IMR-90 (cell line): ENCODE measurements around the gene IL34.

Experiments used
- BHLHE40 ChIP-seq: fragments of 150-350 bp; IDR thresholded peaks from 2 replicates; pipeline ENCODE4 v1.6.1; 2016; ENCODE audit warnings: mild to moderate bottlenecking, low read depth, low read length
- CEBPB ChIP-seq: IDR thresholded peaks from 2 replicates; pipeline ENCODE4 v1.6.1; 2012; ENCODE audit warnings: low read depth, low read length, improper control_type of control experiment
- CHD1 ChIP-seq: IDR thresholded peaks from 2 replicates; pipeline ENCODE4 v1.6.1; 2012; ENCODE audit warnings: low read depth, low read length, improper control_type of control experiment
- MXI1 ChIP-seq: IDR thresholded peaks from 2 replicates; pipeline ENCODE4 v1.6.1; 2012; ENCODE audit warnings: low read depth, mild to moderate bottlenecking, low read length, moderate library complexity, borderline replicate concordance
- NFE2L2 ChIP-seq: fragments of 150-350 bp; IDR thresholded peaks from 2 replicates; pipeline ENCODE4 v1.6.1; 2016; ENCODE audit warnings: low read depth, mild to moderate bottlenecking, low read length
- POLR2A ChIP-seq: IDR thresholded peaks from 2 replicates; pipeline ENCODE4 v1.6.1; 2012; ENCODE audit warnings: mild to moderate bottlenecking, low read depth, low read length
- RAD21 ChIP-seq: IDR thresholded peaks from 2 replicates; pipeline ENCODE4 v1.6.1; 2012; ENCODE audit warnings: low read length, improper control_type of control experiment
- RCOR1 ChIP-seq: IDR thresholded peaks from 2 replicates; pipeline ENCODE4 v1.6.1; 2012; ENCODE audit warnings: mild to moderate bottlenecking, low read length, improper control_type of control experiment; ENCODE audit not compliant: insufficient replicate concordance
- SMC3 ChIP-seq: fragments of 150-350 bp; IDR thresholded peaks from 2 replicates; pipeline ENCODE4 v1.6.1; 2016; ENCODE audit warnings: low read depth, mild to moderate bottlenecking, antibody characterized with exemption, low read length, moderate library complexity
- TF ChIP-seq, protein P1 (sequence below): conservative IDR thresholded peaks from 2 replicates; pipeline ENCODE4 v1.5.1; 2012; ENCODE audit warnings: mild to moderate bottlenecking, low read depth, low read length, improper control_type of control experiment
- TF ChIP-seq, protein P2 (sequence below): fragments of 150-350 bp; IDR thresholded peaks from 2 replicates; pipeline ENCODE4 v1.6.1; 2017; ENCODE audit warnings: mild to moderate bottlenecking, antibody characterized with exemption, low read length, low read depth
- TF ChIP-seq, protein P3 (sequence below): fragments of 150-350 bp; IDR thresholded peaks from 2 replicates; pipeline ENCODE4 v1.6.1; 2016; ENCODE audit warnings: low read depth, mild to moderate bottlenecking, low read length, moderate library complexity, borderline replicate concordance

DNA sequence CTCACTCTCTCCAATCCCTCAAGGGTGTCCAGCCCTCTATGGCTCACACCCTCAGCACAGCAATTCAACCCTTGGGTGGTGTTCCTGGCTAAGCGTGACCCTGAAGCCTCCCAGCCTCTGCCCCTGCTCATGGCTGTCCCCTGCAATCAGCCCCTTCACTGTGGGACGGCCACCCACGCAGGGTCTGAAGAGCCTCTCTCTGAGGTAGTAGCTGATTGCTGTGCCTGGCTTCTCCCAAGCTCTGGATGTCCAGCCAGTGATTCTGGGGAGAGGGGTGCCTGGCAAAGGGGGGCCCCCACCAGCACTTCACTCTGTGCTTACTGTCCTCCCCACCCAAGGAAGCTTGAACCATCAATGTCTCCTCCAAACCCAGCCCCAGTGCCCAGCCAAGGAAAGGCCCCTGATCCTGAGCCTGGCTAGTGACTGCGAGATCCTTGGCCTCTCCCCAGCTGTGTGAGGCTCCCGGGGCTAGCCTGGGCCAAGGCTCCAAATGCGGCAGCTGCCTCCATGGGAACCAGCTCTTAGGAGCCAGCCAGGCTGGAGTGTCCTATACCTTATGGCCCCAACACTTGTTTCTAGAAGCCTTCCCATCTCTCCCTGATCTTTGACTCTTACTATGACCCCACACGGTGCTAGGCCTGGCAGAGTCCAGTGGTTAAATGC, 29.6 kb downstream of the IL34 start:
- TF ChIP-seq, protein P1, sequence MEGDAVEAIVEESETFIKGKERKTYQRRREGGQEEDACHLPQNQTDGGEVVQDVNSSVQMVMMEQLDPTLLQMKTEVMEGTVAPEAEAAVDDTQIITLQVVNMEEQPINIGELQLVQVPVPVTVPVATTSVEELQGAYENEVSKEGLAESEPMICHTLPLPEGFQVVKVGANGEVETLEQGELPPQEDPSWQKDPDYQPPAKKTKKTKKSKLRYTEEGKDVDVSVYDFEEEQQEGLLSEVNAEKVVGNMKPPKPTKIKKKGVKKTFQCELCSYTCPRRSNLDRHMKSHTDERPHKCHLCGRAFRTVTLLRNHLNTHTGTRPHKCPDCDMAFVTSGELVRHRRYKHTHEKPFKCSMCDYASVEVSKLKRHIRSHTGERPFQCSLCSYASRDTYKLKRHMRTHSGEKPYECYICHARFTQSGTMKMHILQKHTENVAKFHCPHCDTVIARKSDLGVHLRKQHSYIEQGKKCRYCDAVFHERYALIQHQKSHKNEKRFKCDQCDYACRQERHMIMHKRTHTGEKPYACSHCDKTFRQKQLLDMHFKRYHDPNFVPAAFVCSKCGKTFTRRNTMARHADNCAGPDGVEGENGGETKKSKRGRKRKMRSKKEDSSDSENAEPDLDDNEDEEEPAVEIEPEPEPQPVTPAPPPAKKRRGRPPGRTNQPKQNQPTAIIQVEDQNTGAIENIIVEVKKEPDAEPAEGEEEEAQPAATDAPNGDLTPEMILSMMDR, result no peak
- no peak for TF ChIP-seq POLR2A
- no peak for TF ChIP-seq RCOR1
- no peak for TF ChIP-seq RAD21
- TF ChIP-seq, protein P2, sequence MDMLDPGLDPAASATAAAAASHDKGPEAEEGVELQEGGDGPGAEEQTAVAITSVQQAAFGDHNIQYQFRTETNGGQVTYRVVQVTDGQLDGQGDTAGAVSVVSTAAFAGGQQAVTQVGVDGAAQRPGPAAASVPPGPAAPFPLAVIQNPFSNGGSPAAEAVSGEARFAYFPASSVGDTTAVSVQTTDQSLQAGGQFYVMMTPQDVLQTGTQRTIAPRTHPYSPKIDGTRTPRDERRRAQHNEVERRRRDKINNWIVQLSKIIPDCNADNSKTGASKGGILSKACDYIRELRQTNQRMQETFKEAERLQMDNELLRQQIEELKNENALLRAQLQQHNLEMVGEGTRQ, result no peak
- no peak for TF ChIP-seq NFE2L2
- no peak for TF ChIP-seq MXI1
- no peak for TF ChIP-seq CHD1
- no peak for TF ChIP-seq CEBPB
- TF ChIP-seq, protein P3, sequence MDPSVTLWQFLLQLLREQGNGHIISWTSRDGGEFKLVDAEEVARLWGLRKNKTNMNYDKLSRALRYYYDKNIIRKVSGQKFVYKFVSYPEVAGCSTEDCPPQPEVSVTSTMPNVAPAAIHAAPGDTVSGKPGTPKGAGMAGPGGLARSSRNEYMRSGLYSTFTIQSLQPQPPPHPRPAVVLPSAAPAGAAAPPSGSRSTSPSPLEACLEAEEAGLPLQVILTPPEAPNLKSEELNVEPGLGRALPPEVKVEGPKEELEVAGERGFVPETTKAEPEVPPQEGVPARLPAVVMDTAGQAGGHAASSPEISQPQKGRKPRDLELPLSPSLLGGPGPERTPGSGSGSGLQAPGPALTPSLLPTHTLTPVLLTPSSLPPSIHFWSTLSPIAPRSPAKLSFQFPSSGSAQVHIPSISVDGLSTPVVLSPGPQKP, result no peak
- no peak for TF ChIP-seq SMC3
- TF ChIP-seq BHLHE40, result no peak
